Neural cell (in vitro differentiated cells): ENCODE data around the gene HIP1. TPM values are rescaled to one million over a fixed set of nuclear protein-coding genes. Genes with fewer than 3 reads are reported as not detected.
"Not testable (repeated sequence)": the region's sequence is repeated elsewhere in the genome, so short reads cannot be mapped to it uniquely, and the experiment has no call there.

Experiments used
- H2AFZ ChIP-seq: fragments of 200-600, 300-800 bp; sonication (generic), shearing (Covaris generic); 2 replicates; pipeline ENCODE4 v1.6.0; 2014; ENCODE audit warnings: low read depth, mild to moderate bottlenecking, antibody characterized with exemption, low read length, moderate library complexity
- H3F3A ChIP-seq: fragments of 200-600 bp; shearing (Covaris generic); 2 replicates; pipeline ENCODE4 v1.6.1; 2016; ENCODE audit warnings: mild to moderate bottlenecking, moderate library complexity, mixed read lengths, antibody characterized with exemption, low read length; ENCODE audit not compliant: insufficient read depth, poor library complexity, severe bottlenecking
- H3K27ac ChIP-seq: fragments of 200-600, 300-800 bp; sonication (generic), shearing (Covaris generic); 2 replicates; pipeline ENCODE4 v1.5.1; 2014; ENCODE audit warnings: mild to moderate bottlenecking, low read length, moderate library complexity
- H3K27me3 ChIP-seq: fragments of 300-800, 200-600 bp; sonication (generic), shearing (Covaris generic); 2 replicates; pipeline ENCODE4 v1.6.0; 2014; ENCODE audit warnings: mild to moderate bottlenecking, low read depth, low read length, moderate library complexity; ENCODE audit not compliant: insufficient read depth
- H3K36me3 ChIP-seq: fragments of 300-800, 200-600 bp; sonication (generic), shearing (Covaris generic); 2 replicates; pipeline ENCODE4 v1.5.1; 2014; ENCODE audit warnings: mild to moderate bottlenecking, antibody characterized with exemption, low read length, moderate library complexity; ENCODE audit not compliant: insufficient read depth
- H3K4me2 ChIP-seq: fragments of 300-800, 200-600 bp; sonication (generic), shearing (Covaris generic); 2 replicates; pipeline ENCODE4 v1.6.0; 2014; ENCODE audit warnings: mild to moderate bottlenecking, low read length
- H3K4me3 ChIP-seq: fragments of 300-800, 200-600 bp; sonication (generic), shearing (Covaris generic); 2 replicates; pipeline ENCODE4 v1.5.1; 2014; ENCODE audit warnings: mild to moderate bottlenecking, low read length, moderate library complexity
- H3K79me2 ChIP-seq: fragments of 200-600 bp; shearing (Covaris generic); replicated peaks from 2 replicates; pipeline ENCODE4 v1.6.0; 2014; ENCODE audit warnings: mild to moderate bottlenecking, low read length, moderate library complexity; ENCODE audit not compliant: insufficient read depth
- H3K9ac ChIP-seq: fragments of 300-800, 200-600 bp; sonication (generic), shearing (Covaris generic); 2 replicates; pipeline ENCODE4 v1.6.1; 2016; ENCODE audit warnings: mild to moderate bottlenecking, low read length, mixed read lengths
- H3K9me2 ChIP-seq: fragments of 200-600 bp; shearing (Covaris generic); 2 replicates; pipeline ENCODE4 v1.6.1; 2016; ENCODE audit warnings: mild to moderate bottlenecking, low read length, mixed read lengths; ENCODE audit not compliant: insufficient read depth
- H3K9me3 ChIP-seq: fragments of 200-600, 300-800 bp; sonication (generic), shearing (Covaris generic); 2 replicates; pipeline ENCODE4 v1.6.1; 2016; ENCODE audit warnings: mild to moderate bottlenecking, mixed run types, low read length, moderate library complexity, mixed read lengths
- H4K20me1 ChIP-seq: fragments of 200-600 bp; shearing (Covaris generic); 2 replicates; pipeline ENCODE4 v1.6.1; 2016; ENCODE audit warnings: mild to moderate bottlenecking, mixed run types; ENCODE audit not compliant: insufficient read depth
- CTCF ChIP-seq: fragments of 450-650 bp; IDR thresholded peaks from 2 replicates; pipeline ENCODE4 v1.5.1; 2014; ENCODE audit warnings: antibody characterized with exemption, mild to moderate bottlenecking, moderate library complexity; ENCODE audit not compliant: poor library complexity, severe bottlenecking
- EP300 ChIP-seq: fragments of 450-650 bp; conservative IDR thresholded peaks from 2 replicates; pipeline ENCODE4 v1.6.1; 2014; ENCODE audit warnings: antibody characterized with exemption, mild to moderate bottlenecking, moderate library complexity; ENCODE audit not compliant: poor library complexity, severe bottlenecking
- EZH2 ChIP-seq: fragments of 200-600, 300-800 bp; shearing (Covaris generic), sonication (generic); IDR thresholded peaks from 2 replicates; pipeline ENCODE4 v1.6.1; 2014; ENCODE audit warnings: antibody characterized with exemption, low read length, borderline replicate concordance, mild to moderate bottlenecking; ENCODE audit not compliant: insufficient read depth, poor library complexity, severe bottlenecking
- MXI1 ChIP-seq: fragments of 450-650 bp; conservative IDR thresholded peaks from 2 replicates; pipeline ENCODE4 v1.6.1; 2014; ENCODE audit warnings: antibody characterized with exemption, mild to moderate bottlenecking; ENCODE audit not compliant: poor library complexity, severe bottlenecking
- POLR2AphosphoS5 ChIP-seq: IDR thresholded peaks from 2 replicates; pipeline ENCODE4 v1.6.1; 2012
- RAD21 ChIP-seq: fragments of 450-650 bp; conservative IDR thresholded peaks from 2 replicates; pipeline ENCODE4 v1.6.1; 2014; ENCODE audit warnings: antibody characterized with exemption, mild to moderate bottlenecking, moderate library complexity
- REST ChIP-seq: IDR thresholded peaks from 2 replicates; pipeline ENCODE4 v1.6.1; 2012; ENCODE audit warnings: borderline replicate concordance
- SMC3 ChIP-seq: fragments of 450-650 bp; conservative IDR thresholded peaks from 2 replicates; pipeline ENCODE4 v1.6.1; 2014; ENCODE audit warnings: antibody characterized with exemption, mild to moderate bottlenecking, moderate library complexity; ENCODE audit not compliant: poor library complexity
- TAF1 ChIP-seq: IDR thresholded peaks from 2 replicates; pipeline ENCODE4 v1.6.1; 2012; ENCODE audit warnings: low read depth
- polyA plus RNA-seq: library from polyadenylated mRNA; depleted of rRNA; stranded (reverse); fragments of >200 nt; gene quantifications from 2 replicates; pipeline ENCODE4 v1.2.3, GENCODE V29; 2014

Gene HIP1
- polyA plus RNA-seq, 1 donor from 2014 or later, result 12.9 TPM

GRCh38 chr7:75637854-75638593, 100.7 kb downstream of the HIP1 start:
- TF ChIP-seq RAD21, result no peak
- TF ChIP-seq EZH2, result no peak
- no peak for TF ChIP-seq POLR2AphosphoS5
- TF ChIP-seq CTCF, result no peak
- no peak for TF ChIP-seq MXI1
- Histone ChIP-seq H3K27me3 (no peaks in the 10 kb centered on the region), H3K9me3 (no peaks in the 10 kb centered on the region), H3K9me2 (no peaks in the 10 kb centered on the region), H3K4me3 (peak overlapping the region; percentile 97), H3K27ac (peak overlapping the region; percentile 53), H3K79me2 (peaks cover 35% of the 10 kb centered on the region), H3K4me2 (peak overlapping the region; percentile 86), H3F3A (no peaks in the 10 kb centered on the region), H3K9ac (peak overlapping the region; percentile 86), H3K36me3 (no peaks in the 10 kb centered on the region), H2AFZ (peak overlapping the region; percentile 83), H4K20me1 (no peaks in the 10 kb centered on the region)

- no peaks in the 10 kb centered on the region for H4K20me1 ChIP-seq
Measured at GRCh38 chr7:75635036-75635435, 103.7 kb downstream of the HIP1 start.

DNA sequence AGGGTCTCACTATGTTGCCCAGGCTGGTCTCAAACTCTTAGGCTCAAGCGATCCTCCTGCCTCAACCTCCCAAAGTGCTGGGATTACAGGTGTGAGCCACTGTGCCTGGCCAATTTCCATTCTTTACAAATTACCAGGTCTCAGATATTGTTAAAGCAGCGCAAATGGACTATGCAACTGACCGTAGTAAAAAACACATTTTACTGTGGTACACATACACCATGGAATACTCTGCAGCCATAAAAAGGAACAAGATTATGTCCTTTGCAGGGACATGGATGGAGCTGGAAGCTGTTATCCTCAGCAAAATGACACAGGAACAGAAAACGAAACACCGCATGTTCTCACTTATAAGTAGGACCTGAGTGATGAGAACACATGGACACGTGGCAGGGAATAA, 106.2 kb downstream of the HIP1 start:
- H3K79me2 ChIP-seq, result peaks cover 20% of the 10 kb centered on the region
- not testable (repeated sequence) for H3K4me2 ChIP-seq, H3K27ac ChIP-seq, H3K36me3 ChIP-seq, H3K9me2 ChIP-seq, H3K9me3 ChIP-seq, H3K27me3 ChIP-seq, H3F3A ChIP-seq, H2AFZ ChIP-seq, H3K9ac ChIP-seq, H4K20me1 ChIP-seq, H3K4me3 ChIP-seq

More at GRCh38 chr7:75635036-75635435, 103.7 kb downstream of the HIP1 start:
- Histone ChIP-seq H3K9me2 (no peaks in the 10 kb centered on the region), H3K4me2 (no peak overlapping the region), H3K27me3 (no peaks in the 10 kb centered on the region), H3K27ac (no peak overlapping the region), H3K9ac (no peak overlapping the region), H2AFZ (no peak overlapping the region), H3K36me3 (no peaks in the 10 kb centered on the region), H3K9me3 (no peaks in the 10 kb centered on the region), H3K79me2 (peaks cover 37% of the 10 kb centered on the region), H3F3A (no peaks in the 10 kb centered on the region), H3K4me3 (no peak overlapping the region)
- TF ChIP-seq EP300 (no peak), EZH2 (no peak), MXI1 (no peak), SMC3 (no peak), POLR2AphosphoS5 (no peak), REST (no peak), CTCF (no peak), RAD21 (no peak), TAF1 (no peak)
